Measurements from ENCODE around the gene TMEM108.

TMEM108 gene

DNA sequence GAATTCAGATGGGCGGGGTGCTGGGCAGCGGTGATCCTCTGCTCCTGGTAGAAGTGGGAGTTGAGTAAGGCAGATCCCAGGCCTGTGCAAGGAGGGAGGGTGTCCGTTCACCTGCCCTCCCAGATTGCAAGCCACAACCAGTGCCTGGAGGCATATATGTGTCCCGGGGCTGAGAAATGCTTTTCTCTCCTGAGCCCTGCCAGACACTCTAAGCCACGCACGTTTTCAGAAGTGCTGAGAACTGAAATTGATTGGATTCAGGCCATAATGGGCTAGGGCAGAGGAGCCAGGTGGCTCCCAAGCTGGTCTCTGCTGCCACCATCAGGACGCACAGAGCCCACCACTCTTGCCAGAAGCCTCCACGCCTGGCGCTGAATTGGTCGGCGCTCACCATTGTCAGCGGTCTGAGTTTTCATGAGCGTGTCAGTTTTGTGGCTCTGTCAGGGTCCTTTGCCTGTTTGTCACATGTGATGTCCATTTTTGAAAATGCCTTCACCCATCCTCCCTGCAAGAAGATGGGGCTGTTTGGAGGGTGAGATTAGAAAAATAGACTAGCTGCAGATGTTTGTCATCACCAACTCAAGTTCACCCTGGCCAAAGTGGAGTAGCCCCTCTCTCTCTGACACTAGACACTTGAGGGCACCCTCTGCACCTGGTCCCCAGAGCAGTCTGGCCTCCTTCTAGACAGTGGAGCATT lies 346.3 kb downstream of the TMEM108 start:
- Histone ChIP-seq H3K4me1 (ENCODE audit: control insufficient read depth, insufficient read depth, low read length) (peaks cover 4% of the 10 kb centered on the region; the same call in 1 of the 2 replicates), H3K27ac (ENCODE audit: low read depth, low read length) (no peak overlapping the region), H3K36me3 (ENCODE audit: control insufficient read depth, insufficient read depth, low read length) (no peaks in the 10 kb centered on the region), H3K27me3 (ENCODE audit: control insufficient read depth, insufficient read depth, low read length) (no peaks in the 10 kb centered on the region), H3K4me3 (ENCODE audit: low read depth, low read length) (no peak overlapping the region), H3K9ac (ENCODE audit: low read depth, low read length) (no peak overlapping the region), H3K9me3 (ENCODE audit: control insufficient read depth, insufficient read depth, low read length) (no peaks in the 10 kb centered on the region)

DNA sequence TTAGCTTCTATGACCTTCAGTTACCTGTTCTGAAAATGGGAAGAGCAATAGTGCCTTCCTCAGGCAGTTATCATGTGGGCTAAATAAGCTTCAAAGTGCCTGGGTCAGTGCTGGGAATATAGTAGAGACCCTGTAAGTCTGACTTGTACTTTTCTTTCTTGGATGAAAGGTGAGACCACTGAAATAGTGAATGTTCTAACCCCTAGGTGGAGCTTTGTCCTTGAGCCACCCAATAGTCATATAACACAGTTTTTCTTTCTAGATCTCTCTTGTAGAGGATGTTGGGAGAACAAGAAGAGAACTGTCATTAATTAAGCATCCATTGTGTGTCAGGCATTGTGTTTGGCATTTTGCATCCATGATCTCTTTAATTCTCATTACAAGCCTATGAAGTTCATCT lies 348.7 kb downstream of the TMEM108 start:
- Histone ChIP-seq H3K27ac (ENCODE audit: low read depth, low read length) (no peak overlapping the region), H3K9me3 (ENCODE audit: control insufficient read depth, insufficient read depth, low read length) (no peaks in the 10 kb centered on the region), H3K9ac (ENCODE audit: low read depth, low read length) (no peak overlapping the region), H3K4me3 (ENCODE audit: low read depth, low read length) (no peak overlapping the region), H3K4me1 (ENCODE audit: control insufficient read depth, insufficient read depth, low read length) (peaks cover 4% of the 10 kb centered on the region; the same call in 1 of the 2 replicates), H3K27me3 (ENCODE audit: control insufficient read depth, insufficient read depth, low read length) (no peaks in the 10 kb centered on the region), H3K36me3 (ENCODE audit: control insufficient read depth, insufficient read depth, low read length) (no peaks in the 10 kb centered on the region)

DNA sequence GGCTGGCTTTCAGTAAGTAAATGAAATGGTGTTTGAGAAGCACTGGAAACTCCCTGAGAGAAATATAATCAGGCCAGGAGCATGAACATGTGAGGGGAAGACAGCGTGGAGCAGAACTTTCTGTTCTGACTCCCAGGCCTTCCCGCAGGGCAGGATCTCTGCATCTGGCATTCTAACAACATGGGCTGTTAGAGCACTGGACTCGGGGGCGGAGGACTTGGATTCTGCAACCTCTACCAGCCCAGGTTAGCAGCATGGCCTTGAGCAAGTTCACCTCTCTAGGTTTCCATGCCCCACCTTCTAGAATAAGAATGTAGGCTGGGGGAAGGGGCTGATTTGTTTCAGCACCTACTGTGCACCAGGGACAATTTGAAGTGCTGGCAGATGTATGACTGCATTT lies 349.1 kb downstream of the TMEM108 start:
- H3K4me1 ChIP-seq (ENCODE audit: control insufficient read depth, insufficient read depth, low read length): peaks cover 4% of the 10 kb centered on the region; the same call in 1 of the 2 replicates
- no peak overlapping the region for H3K9ac ChIP-seq (ENCODE audit: low read depth, low read length)
- H3K27ac ChIP-seq (ENCODE audit: low read depth, low read length): no peak overlapping the region
- H3K36me3 ChIP-seq (ENCODE audit: control insufficient read depth, insufficient read depth, low read length): no peaks in the 10 kb centered on the region
- H3K4me3 ChIP-seq (ENCODE audit: low read depth, low read length): no peak overlapping the region
- no peaks in the 10 kb centered on the region for H3K9me3 ChIP-seq (ENCODE audit: control insufficient read depth, insufficient read depth, low read length)
- H3K27me3 ChIP-seq (ENCODE audit: control insufficient read depth, insufficient read depth, low read length): no peaks in the 10 kb centered on the region

DNA sequence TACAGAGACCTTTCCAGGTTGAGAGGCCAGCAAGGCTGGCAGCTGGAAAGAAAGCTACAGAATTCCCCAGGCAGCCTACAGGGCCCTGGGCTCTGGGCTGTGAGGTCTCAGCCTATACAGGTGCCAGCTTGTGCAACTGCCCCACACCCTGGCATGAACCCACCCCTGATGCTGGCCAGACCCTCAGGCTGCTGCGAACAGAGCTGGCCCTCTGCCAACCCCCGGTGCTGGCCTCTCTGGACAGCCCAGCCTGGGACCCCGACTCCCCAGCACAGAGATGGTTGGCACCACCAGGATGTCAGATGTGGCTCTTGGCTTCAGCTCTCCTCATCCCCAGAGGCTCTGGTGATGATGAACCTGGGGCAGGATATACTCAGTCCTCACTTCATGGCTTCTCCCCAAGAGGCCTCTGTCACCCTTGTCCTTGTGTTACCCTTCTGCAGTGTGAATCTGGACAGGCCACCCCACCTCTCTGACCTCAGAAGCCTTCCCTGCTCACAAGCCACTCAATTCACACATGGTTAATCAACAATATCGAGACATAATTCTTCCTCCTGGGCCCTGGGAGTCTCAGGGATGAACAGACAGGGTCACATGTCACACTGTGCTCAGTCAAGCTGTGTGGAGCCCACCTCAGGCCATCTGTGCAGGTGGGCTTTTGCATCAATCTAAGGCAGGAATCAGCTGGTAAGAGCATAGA lies 350.7 kb downstream of the TMEM108 start:
- Histone ChIP-seq H3K9me3 (ENCODE audit: control insufficient read depth, insufficient read depth, low read length) (no peaks in the 10 kb centered on the region), H3K4me3 (ENCODE audit: low read depth, low read length) (no peak overlapping the region), H3K36me3 (ENCODE audit: control insufficient read depth, insufficient read depth, low read length) (no peaks in the 10 kb centered on the region), H3K27ac (ENCODE audit: low read depth, low read length) (no peak overlapping the region), H3K27me3 (ENCODE audit: control insufficient read depth, insufficient read depth, low read length) (no peaks in the 10 kb centered on the region), H3K9ac (ENCODE audit: low read depth, low read length) (no peak overlapping the region), H3K4me1 (ENCODE audit: control insufficient read depth, insufficient read depth, low read length) (peaks cover 4% of the 10 kb centered on the region; the same call in 1 of the 2 replicates)

DNA sequence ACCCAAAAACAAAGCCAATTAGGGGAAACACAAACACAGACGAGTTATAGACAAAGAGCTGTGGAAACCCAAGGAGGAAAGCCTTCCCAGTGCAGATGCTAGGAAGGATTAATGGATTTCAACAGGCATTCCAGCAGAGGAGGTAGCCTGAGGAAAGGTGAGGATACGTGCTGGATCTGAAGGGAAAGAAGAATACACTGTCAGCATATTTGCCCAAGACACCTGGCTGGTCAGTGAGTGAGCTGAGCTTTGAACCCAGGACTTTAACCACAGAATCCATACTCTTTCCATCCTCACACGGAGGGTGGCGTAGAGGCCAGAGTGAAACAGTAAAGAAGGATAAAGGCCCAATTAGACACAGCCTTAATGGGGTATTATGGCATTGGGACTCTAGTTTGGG lies 352.5 kb downstream of the TMEM108 start:
- Histone ChIP-seq H3K36me3 (ENCODE audit: control insufficient read depth, insufficient read depth, low read length) (no peaks in the 10 kb centered on the region), H3K4me1 (ENCODE audit: control insufficient read depth, insufficient read depth, low read length) (no peaks in the 10 kb centered on the region), H3K4me3 (ENCODE audit: low read depth, low read length) (no peak overlapping the region), H3K9ac (ENCODE audit: low read depth, low read length) (no peak overlapping the region), H3K27ac (ENCODE audit: low read depth, low read length) (no peak overlapping the region), H3K9me3 (ENCODE audit: control insufficient read depth, insufficient read depth, low read length) (no peaks in the 10 kb centered on the region), H3K27me3 (ENCODE audit: control insufficient read depth, insufficient read depth, low read length) (no peaks in the 10 kb centered on the region)

DNA sequence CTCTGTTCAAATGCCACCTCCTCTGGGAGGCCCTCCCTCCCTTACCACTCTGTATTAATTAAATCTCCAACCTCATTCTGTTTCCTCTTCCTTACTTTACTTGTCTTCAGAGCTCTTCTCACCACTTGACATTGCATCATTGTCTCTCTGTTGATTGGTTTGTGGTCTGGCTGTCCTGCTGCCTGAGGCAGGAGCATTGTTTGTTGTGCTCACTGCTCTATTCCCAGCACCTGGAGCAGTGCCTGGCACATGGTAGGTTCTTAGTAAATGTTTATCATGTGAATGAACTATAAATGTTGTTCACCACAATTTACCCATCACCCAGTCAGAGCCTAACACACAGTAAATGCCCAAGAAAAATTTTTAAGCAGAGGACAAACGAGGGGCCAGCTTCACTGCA lies 355.0 kb downstream of the TMEM108 start:
- H3K27ac ChIP-seq (ENCODE audit: low read depth, low read length): no peak overlapping the region
- H3K9ac ChIP-seq (ENCODE audit: low read depth, low read length): no peak overlapping the region
- no peaks in the 10 kb centered on the region for H3K27me3 ChIP-seq (ENCODE audit: control insufficient read depth, insufficient read depth, low read length)
- no peaks in the 10 kb centered on the region for H3K4me1 ChIP-seq (ENCODE audit: control insufficient read depth, insufficient read depth, low read length)
- no peaks in the 10 kb centered on the region for H3K9me3 ChIP-seq (ENCODE audit: control insufficient read depth, insufficient read depth, low read length)
- no peak overlapping the region for H3K4me3 ChIP-seq (ENCODE audit: low read depth, low read length)
- H3K36me3 ChIP-seq (ENCODE audit: control insufficient read depth, insufficient read depth, low read length): no peaks in the 10 kb centered on the region; the same call in 1 of the 2 replicates

DNA sequence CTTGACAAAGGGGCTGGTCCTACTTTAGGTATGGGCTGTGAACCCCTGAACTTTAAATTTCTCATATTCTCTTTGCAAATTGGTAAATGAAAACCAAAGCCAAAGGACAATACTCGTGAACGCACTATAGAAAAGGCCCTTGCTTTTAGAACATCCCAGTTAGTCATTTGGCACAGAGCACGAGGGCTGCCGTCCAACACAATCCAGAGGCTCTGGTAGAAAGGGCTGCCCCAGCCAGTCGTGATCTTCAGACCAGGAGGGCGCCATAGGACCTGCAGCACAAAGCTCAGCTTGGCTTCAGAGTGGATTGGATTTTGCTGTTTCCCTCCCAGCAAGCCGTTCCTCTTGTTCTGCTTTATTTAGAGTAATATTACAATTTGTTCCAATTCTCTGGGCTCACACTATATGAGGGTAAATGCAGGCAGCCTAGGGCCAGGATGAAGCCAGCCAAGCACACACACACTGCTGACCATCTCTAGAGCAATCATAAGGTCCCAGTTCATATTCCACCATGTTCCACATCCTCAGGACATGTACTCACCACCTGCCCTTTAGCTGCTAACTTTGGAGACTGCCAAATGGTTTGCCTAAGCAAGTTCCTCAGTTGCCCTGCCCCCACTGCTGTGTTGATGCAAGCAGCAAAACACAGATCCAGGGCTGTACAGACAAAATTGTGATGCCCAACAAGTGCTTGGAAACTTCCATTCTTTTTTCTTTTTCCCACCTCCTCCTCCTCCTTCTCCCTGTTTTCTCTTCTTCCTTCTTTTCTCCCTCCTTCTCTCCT lies 355.7 kb downstream of the TMEM108 start:
- Histone ChIP-seq H3K9me3 (ENCODE audit: control insufficient read depth, insufficient read depth, low read length) (no peaks in the 10 kb centered on the region), H3K27me3 (ENCODE audit: control insufficient read depth, insufficient read depth, low read length) (no peaks in the 10 kb centered on the region), H3K36me3 (ENCODE audit: control insufficient read depth, insufficient read depth, low read length) (no peaks in the 10 kb centered on the region; the same call in 1 of the 2 replicates), H3K4me1 (ENCODE audit: control insufficient read depth, insufficient read depth, low read length) (no peaks in the 10 kb centered on the region), H3K27ac (ENCODE audit: low read depth, low read length) (no peak overlapping the region), H3K9ac (ENCODE audit: low read depth, low read length) (no peak overlapping the region), H3K4me3 (ENCODE audit: low read depth, low read length) (no peak overlapping the region)

DNA sequence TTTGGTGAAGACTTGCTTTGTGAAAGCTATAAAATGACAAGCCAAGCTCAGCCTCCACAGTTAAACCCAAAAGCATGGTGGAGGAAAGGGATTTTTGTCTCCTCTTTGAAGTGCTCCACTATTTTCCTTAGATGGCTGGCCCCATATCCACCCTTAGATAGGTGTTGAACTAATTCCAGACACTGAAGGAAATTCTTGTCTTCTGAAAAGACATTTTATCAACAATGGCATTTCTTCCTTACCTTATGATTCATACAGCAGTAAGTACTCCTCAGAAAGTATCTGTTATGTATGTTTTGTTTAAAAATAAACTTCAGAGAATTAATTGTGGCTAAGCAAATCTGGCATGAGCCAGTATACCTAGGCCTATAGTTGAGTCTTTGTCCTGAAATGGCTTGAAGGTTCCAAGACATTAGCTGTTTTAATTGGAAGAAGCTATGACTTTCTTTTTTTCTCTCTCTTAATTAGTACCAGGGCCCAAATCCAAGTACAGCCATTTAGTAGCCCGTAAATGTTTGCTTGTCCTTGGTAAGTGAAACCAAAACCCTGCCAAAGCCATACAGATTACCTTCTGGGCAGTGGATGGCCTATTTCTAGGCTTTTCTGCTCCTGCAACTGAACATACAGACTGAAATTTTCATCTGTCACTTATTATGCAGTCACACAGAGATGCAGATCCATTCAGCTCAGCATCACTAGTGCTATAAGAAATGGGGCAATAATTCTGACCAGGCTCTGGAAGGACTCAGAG lies 356.5 kb downstream of the TMEM108 start:
- Histone ChIP-seq H3K36me3 (ENCODE audit: control insufficient read depth, insufficient read depth, low read length) (no peaks in the 10 kb centered on the region; the same call in 1 of the 2 replicates), H3K4me3 (ENCODE audit: low read depth, low read length) (no peak overlapping the region), H3K27me3 (ENCODE audit: control insufficient read depth, insufficient read depth, low read length) (no peaks in the 10 kb centered on the region), H3K27ac (ENCODE audit: low read depth, low read length) (no peak overlapping the region), H3K9me3 (ENCODE audit: control insufficient read depth, insufficient read depth, low read length) (no peaks in the 10 kb centered on the region), H3K9ac (ENCODE audit: low read depth, low read length) (no peak overlapping the region), H3K4me1 (ENCODE audit: control insufficient read depth, insufficient read depth, low read length) (no peaks in the 10 kb centered on the region)

DNA sequence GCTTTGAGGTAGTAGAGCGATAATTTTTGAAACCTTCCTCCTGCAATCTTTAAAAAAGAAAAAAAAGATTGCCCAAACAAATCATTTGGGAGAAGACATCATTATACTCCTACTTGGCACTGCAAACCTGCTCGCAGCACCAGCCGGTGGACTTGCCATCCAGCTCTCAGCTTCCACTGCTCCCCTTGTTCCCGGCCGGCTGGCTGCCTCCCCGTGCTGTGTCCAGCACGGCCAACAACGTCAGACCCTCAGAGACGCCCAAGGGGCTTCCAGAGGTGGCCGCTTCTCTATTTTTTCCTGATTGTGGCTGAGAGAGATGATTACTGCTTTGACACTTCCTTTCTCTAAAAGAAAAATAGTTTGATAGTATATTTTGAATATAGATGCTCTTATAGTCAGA lies 358.7 kb downstream of the TMEM108 start:
- Histone ChIP-seq H3K9ac (ENCODE audit: low read depth, low read length) (no peak overlapping the region), H3K4me1 (ENCODE audit: control insufficient read depth, insufficient read depth, low read length) (no peaks in the 10 kb centered on the region), H3K27me3 (ENCODE audit: control insufficient read depth, insufficient read depth, low read length) (no peaks in the 10 kb centered on the region), H3K4me3 (ENCODE audit: low read depth, low read length) (no peak overlapping the region), H3K27ac (ENCODE audit: low read depth, low read length) (no peak overlapping the region), H3K9me3 (ENCODE audit: control insufficient read depth, insufficient read depth, low read length) (no peaks in the 10 kb centered on the region), H3K36me3 (ENCODE audit: control insufficient read depth, insufficient read depth, low read length) (no peaks in the 10 kb centered on the region; the same call in 1 of the 2 replicates)

DNA sequence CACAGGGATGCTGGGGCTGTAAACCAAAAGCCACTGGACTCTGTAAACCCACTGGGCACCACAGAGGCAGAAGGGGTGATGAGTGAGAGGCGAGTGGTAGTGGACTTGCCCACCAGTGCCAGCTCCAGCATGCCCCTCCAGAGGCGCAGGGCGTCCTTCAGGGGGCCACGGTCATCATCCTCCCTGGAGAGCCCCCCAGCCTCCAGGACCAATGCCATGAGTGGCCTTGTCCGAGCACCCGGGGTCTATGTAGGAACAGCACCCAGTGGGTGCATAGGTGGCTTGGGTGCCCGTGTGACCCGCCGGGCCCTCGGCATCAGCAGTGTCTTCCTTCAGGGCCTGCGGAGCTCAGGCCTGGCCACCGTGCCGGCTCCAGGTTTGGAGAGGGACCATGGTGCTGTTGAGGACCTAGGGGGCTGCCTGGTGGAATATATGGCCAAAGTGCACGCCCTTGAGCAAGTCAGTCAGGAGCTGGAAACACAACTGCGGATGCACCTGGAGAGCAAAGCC lies 361.9 kb downstream of the TMEM108 start, which contains the start of gene BFSP2:
BFSP2 (plus strand) TSS at position 51 of the 510 bp plus-strand sequence; CDS start at position 79, 28 bp downstream.
- no peaks in the 10 kb centered on the region for H3K27me3 ChIP-seq (ENCODE audit: control insufficient read depth, insufficient read depth, low read length)
- no peak within 1 kb of the TSS for H3K27ac ChIP-seq (ENCODE audit: low read depth, low read length)
- H3K9me3 ChIP-seq (ENCODE audit: control insufficient read depth, insufficient read depth, low read length): no peaks in the 10 kb centered on the region

More for the DNA sequence above, 361.9 kb downstream of the TMEM108 start, which contains the start of gene BFSP2:
- no peaks in the 10 kb centered on the region for H3K4me1 ChIP-seq (ENCODE audit: control insufficient read depth, insufficient read depth, low read length)
- H3K4me3 ChIP-seq (ENCODE audit: low read depth, low read length): no peak within 1 kb of the TSS
- H3K9ac ChIP-seq (ENCODE audit: low read depth, low read length): no peak within 1 kb of the TSS
- H3K36me3 ChIP-seq (ENCODE audit: control insufficient read depth, insufficient read depth, low read length): no peaks in the 10 kb centered on the region; the same call in 1 of the 2 replicates
